ENCODE measurements around the gene SLC6A9.

DNA sequence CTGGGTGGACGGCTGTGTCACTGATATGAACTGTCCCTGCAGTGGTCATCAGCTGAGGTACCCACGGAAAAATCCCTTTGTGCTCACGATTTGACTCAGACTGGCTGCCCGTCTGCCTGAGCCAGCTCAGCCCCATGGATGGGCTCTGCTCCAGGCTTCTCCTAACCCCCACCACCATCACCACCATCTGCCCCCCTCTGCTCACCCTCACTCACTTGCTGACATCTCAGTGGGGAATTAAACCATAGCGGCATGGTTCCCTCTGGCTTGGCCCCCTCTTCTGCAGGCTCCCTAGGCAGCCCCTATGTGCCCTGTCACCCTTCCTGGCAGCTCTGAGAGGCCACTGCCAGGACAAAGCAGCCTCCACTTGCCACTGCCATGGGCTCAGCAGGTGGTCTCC lies 17.3 kb downstream of the SLC6A9 start:
- TF ChIP-seq, protein P1, sequence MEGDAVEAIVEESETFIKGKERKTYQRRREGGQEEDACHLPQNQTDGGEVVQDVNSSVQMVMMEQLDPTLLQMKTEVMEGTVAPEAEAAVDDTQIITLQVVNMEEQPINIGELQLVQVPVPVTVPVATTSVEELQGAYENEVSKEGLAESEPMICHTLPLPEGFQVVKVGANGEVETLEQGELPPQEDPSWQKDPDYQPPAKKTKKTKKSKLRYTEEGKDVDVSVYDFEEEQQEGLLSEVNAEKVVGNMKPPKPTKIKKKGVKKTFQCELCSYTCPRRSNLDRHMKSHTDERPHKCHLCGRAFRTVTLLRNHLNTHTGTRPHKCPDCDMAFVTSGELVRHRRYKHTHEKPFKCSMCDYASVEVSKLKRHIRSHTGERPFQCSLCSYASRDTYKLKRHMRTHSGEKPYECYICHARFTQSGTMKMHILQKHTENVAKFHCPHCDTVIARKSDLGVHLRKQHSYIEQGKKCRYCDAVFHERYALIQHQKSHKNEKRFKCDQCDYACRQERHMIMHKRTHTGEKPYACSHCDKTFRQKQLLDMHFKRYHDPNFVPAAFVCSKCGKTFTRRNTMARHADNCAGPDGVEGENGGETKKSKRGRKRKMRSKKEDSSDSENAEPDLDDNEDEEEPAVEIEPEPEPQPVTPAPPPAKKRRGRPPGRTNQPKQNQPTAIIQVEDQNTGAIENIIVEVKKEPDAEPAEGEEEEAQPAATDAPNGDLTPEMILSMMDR (IDR thresholded peaks at IDR 0.05): no peak
- TF ChIP-seq POLR2A (IDR thresholded peaks at IDR 0.05): no peak

Data from adrenal gland (tissue), 5 donors.